Loucy (cell line): Measurements from ENCODE around the gene CGN.

Source experiments
- H2AFZ ChIP-seq: fragments of 200-600 bp; sonication (generic); 2 replicates; pipeline ENCODE4 v1.6.0; 2016; ENCODE audit warnings: antibody characterized with exemption, mild to moderate bottlenecking, low read length, moderate library complexity
- H3F3A ChIP-seq: fragments of 200-600 bp; 2 replicates; pipeline ENCODE4 v1.6.0; 2016; ENCODE audit warnings: antibody characterized with exemption, low read depth, mild to moderate bottlenecking
- H3K27me3 ChIP-seq: fragments of 200-600 bp; sonication (generic); 2 replicates; pipeline ENCODE4 v1.6.1; 2014; ENCODE audit warnings: low read length, mild to moderate bottlenecking; ENCODE audit not compliant: insufficient read depth, poor library complexity, severe bottlenecking
- H3K36me3 ChIP-seq: fragments of 200-600 bp; sonication (generic); 2 replicates; pipeline ENCODE4 v1.6.1; 2016; ENCODE audit warnings: low read length; ENCODE audit not compliant: insufficient read depth
- H3K4me1 ChIP-seq: fragments of 200-600 bp; sonication (generic); 2 replicates; pipeline ENCODE4 v1.5.1; 2014; ENCODE audit warnings: low read length, mild to moderate bottlenecking; ENCODE audit not compliant: insufficient read depth, poor library complexity, severe bottlenecking
- H3K4me2 ChIP-seq: fragments of 200-600 bp; sonication (generic); 2 replicates; pipeline ENCODE4 v1.6.0; 2014; ENCODE audit warnings: antibody characterized with exemption, low read length, low read depth, mild to moderate bottlenecking; ENCODE audit not compliant: poor library complexity, severe bottlenecking
- H3K4me3 ChIP-seq: fragments of 200-600 bp; sonication (generic); 2 replicates; pipeline ENCODE4 v1.5.1; 2014; ENCODE audit warnings: low read length, mild to moderate bottlenecking, mixed read lengths; ENCODE audit not compliant: poor library complexity, severe bottlenecking
- H3K79me2 ChIP-seq: fragments of 200-600 bp; sonication (generic); 2 replicates; pipeline ENCODE4 v1.6.1; 2014; ENCODE audit warnings: low read length; ENCODE audit not compliant: insufficient read depth
- H3K9ac ChIP-seq: fragments of 200-600 bp; sonication (generic); 2 replicates; pipeline ENCODE4 v1.6.0; 2014; ENCODE audit warnings: mild to moderate bottlenecking, low read depth, low read length, moderate library complexity; ENCODE audit not compliant: poor library complexity, severe bottlenecking
- H3K9me2 ChIP-seq: fragments of 200-600 bp; sonication (generic); replicated peaks from 2 replicates; pipeline ENCODE4 v1.6.1; 2016; ENCODE audit warnings: low read depth, low read length, mixed read lengths
- H3K9me3 ChIP-seq: fragments of 200-600 bp; sonication (generic); 2 replicates; pipeline ENCODE4 v1.6.1; 2014; ENCODE audit warnings: mild to moderate bottlenecking, antibody characterized with exemption, low read length, low read depth; ENCODE audit not compliant: insufficient read depth
- H4K20me1 ChIP-seq: fragments of 200-600 bp; sonication (generic); 2 replicates; pipeline ENCODE4 v1.6.0; 2014; ENCODE audit warnings: antibody characterized with exemption, low read length, mild to moderate bottlenecking; ENCODE audit not compliant: insufficient read depth, poor library complexity, severe bottlenecking
- EZH2phosphoT487 ChIP-seq: fragments of 200-600 bp; IDR thresholded peaks from 2 replicates; pipeline ENCODE4 v1.6.1; 2018; ENCODE audit warnings: antibody characterized with exemption, mild to moderate bottlenecking, moderate library complexity, borderline replicate concordance
- TF ChIP-seq, protein P1 (sequence below): fragments of 200-600 bp; sonication (generic); conservative IDR thresholded peaks from 2 replicates; pipeline ENCODE4 v1.5.1; 2014; ENCODE audit warnings: mild to moderate bottlenecking, antibody characterized with exemption, low read length

The CGN gene

DNA sequence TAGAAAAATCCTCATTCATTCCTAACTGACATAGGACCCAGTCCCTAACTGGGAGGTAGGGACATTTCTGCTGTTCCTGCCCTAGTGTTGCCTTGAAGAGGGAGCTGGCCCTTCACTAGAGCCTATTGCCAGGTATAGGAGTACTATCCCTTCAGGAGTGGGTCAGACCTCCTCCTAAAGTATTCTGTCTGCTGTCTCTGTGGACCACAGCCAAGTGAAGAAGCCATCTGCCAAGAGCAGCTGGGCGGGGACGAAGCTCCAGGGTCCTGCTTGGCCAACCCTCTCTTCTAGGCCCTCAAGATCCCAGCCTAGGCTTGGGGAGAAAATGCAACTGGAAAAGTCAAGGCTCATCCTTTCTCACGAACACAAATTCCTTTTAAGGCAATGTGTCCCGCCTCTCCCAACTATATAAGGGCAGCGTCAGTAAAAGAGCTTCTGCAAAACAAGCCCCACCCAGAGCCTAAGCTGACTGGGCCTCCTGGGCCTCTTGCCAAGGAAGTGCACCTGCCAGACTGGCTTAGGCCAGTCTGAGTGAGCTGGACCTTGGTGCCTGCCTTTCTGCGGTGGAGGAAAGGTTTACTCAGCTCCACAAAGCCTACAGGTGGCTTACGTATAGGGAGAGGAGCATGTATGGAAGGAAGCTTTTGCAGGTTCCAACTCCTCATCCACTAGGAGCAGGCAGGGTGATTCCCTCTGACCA is 28.3 kb downstream of the CGN start:
- Histone ChIP-seq H3F3A (no peaks in the 10 kb centered on the region), H3K4me2 (no peak overlapping the region), H3K4me3 (no peak overlapping the region), H3K79me2 (no peaks in the 10 kb centered on the region), H3K9me2 (no peaks in the 10 kb centered on the region), H4K20me1 (no peaks in the 10 kb centered on the region), H3K9me3 (no peaks in the 10 kb centered on the region), H3K36me3 (no peaks in the 10 kb centered on the region), H3K4me1 (peaks cover 3% of the 10 kb centered on the region), H3K9ac (no peak overlapping the region), H2AFZ (0 out of 2 replicates have a peak overlapping the region, but pooled peaks have one; percentile 29), H3K27me3 (no peaks in the 10 kb centered on the region)
- TF ChIP-seq, protein P1, sequence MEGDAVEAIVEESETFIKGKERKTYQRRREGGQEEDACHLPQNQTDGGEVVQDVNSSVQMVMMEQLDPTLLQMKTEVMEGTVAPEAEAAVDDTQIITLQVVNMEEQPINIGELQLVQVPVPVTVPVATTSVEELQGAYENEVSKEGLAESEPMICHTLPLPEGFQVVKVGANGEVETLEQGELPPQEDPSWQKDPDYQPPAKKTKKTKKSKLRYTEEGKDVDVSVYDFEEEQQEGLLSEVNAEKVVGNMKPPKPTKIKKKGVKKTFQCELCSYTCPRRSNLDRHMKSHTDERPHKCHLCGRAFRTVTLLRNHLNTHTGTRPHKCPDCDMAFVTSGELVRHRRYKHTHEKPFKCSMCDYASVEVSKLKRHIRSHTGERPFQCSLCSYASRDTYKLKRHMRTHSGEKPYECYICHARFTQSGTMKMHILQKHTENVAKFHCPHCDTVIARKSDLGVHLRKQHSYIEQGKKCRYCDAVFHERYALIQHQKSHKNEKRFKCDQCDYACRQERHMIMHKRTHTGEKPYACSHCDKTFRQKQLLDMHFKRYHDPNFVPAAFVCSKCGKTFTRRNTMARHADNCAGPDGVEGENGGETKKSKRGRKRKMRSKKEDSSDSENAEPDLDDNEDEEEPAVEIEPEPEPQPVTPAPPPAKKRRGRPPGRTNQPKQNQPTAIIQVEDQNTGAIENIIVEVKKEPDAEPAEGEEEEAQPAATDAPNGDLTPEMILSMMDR: no peak
- no peak for TF ChIP-seq EZH2phosphoT487

- 0 out of 2 replicates have a peak within 1 kb of the TSS, but pooled peaks have one; percentile 29 for H2AFZ ChIP-seq
- H3K36me3 ChIP-seq: no peaks in the 10 kb centered on the region
- H3K79me2 ChIP-seq: no peaks in the 10 kb centered on the region
- H3F3A ChIP-seq: no peaks in the 10 kb centered on the region
- no peak within 1 kb of the TSS for H3K4me3 ChIP-seq
- no peaks in the 10 kb centered on the region for H3K9me3 ChIP-seq
- no peaks in the 10 kb centered on the region for H3K27me3 ChIP-seq
- H3K4me2 ChIP-seq: no peak within 1 kb of the TSS
- TF ChIP-seq, protein P1: no peak
- H3K9me2 ChIP-seq: no peaks in the 10 kb centered on the region
- H4K20me1 ChIP-seq: no peaks in the 10 kb centered on the region
- peaks cover 3% of the 10 kb centered on the region for H3K4me1 ChIP-seq
- H3K9ac ChIP-seq: no peak within 1 kb of the TSS
These were observed 29.1 kb downstream of the CGN start, which contains the start of gene TUFT1 for GRCh38 chr1:151540021-151540981. TSS of gene TUFT1 (plus strand) at chr1:151540309. CDS start at chr1:151540367, 58 bp downstream.

DNA sequence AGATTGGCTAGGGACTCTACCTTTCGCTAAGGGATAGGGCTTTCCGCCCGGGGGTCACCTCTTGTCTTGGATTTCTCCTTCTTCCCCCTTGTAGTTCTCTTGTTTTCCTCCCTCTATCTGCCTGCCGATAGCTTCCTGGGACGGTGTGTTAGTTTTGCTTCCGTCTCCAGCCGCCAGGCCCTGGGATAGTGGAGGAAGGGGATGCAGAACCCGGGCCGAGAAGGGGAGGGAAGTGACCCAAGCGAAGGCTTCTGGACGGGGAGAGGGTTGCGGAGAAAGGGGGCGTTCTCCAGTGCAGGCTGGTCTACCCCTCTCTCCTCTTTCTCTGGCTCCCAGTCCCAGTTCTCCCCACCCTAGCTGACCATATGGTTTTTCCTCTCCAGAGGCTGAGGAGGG is 29.8 kb downstream of the CGN start:
- H3K4me2 ChIP-seq: no peak overlapping the region
- H3K4me1 ChIP-seq: peaks cover 3% of the 10 kb centered on the region
- H3K27me3 ChIP-seq: no peaks in the 10 kb centered on the region
- no peak for TF ChIP-seq EZH2phosphoT487
- TF ChIP-seq, protein P1: no peak
- H2AFZ ChIP-seq: no peak overlapping the region
- no peaks in the 10 kb centered on the region for H3K9me2 ChIP-seq
- no peaks in the 10 kb centered on the region for H3K9me3 ChIP-seq
- no peak overlapping the region for H3K9ac ChIP-seq
- H3F3A ChIP-seq: no peaks in the 10 kb centered on the region
- no peaks in the 10 kb centered on the region for H4K20me1 ChIP-seq
- H3K36me3 ChIP-seq: no peaks in the 10 kb centered on the region
- no peaks in the 10 kb centered on the region for H3K79me2 ChIP-seq
- H3K4me3 ChIP-seq: no peak overlapping the region
